T-helper 22 cell (primary cell): ENCODE results near the gene GMEB2.

Experiments
- DNase-seq: peaks from one replicate; pipeline ENCODE4 v3.0.0-alpha.2; 2020; ENCODE audit warnings: low read depth

GMEB2 gene

GRCh38 chr20:63589261-63590217 lies 37.4 kb downstream of the GMEB2 start:
- DNase-seq: no peak

- no peak for DNase-seq
These were observed 38.3 kb downstream of the GMEB2 start for GRCh38 chr20:63588641-63589041.

DNA sequence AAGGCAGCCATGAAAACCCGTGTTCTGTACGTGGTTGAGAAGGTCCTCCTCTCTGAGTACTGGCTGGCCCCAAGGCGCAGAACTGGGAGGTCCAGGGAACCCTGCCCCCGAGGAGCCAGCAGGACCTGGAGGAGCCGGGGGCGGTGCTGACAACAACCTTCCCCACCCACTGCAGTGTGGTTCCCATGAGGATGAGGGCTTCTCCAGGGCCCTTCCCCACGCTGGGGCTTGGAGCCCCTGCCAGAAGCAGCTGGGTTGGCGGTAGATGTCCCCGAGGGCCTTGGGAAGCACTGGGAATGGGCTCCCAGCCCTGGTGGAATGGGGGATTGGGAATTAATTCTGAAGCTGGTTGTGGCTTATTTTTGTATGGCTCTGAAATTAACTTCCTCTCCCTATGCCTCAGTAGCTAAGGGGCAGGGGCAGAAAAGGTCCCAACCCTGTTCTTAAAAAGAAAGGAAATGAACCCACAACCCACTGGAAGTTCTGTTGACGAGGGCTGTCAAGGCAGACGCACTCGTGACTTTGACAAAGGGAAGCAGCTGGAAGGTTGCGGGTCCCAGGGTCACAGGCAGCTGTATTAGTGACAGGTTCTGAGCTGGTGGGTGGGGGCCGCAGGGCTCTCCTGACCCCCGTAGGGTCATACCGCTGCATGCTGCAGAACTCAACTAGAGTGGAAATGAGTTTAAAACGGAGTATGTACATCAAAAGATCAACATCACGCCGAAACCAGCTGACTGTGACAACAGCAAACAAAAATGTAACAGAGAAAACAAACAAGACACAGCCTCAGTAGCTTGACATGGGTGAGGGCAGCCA lies 38.9 kb downstream of the GMEB2 start:
- no peak for DNase-seq

DNA sequence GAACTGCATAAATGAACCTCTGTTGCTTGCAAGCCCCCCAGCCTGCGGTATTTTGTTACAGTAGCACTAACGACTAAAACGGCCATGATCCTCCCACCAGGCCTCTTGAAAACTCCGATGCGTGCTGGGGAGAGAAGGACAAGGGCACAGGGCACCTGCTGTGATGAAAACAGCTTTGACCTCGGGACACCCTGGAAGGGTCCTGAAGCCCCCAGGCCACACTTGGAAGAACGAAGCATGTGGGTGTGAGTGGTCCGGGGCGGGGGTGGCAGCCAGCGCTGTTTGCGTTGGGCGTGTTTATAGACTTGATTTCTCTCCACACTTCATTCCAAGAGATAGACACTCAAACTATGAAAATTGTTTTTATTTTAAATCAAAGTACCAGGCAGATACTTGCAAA lies 39.6 kb downstream of the GMEB2 start:
- no peak for DNase-seq

GRCh38 chr20:63586797-63587196 lies 40.1 kb downstream of the GMEB2 start:
- DNase-seq: no peak

DNA sequence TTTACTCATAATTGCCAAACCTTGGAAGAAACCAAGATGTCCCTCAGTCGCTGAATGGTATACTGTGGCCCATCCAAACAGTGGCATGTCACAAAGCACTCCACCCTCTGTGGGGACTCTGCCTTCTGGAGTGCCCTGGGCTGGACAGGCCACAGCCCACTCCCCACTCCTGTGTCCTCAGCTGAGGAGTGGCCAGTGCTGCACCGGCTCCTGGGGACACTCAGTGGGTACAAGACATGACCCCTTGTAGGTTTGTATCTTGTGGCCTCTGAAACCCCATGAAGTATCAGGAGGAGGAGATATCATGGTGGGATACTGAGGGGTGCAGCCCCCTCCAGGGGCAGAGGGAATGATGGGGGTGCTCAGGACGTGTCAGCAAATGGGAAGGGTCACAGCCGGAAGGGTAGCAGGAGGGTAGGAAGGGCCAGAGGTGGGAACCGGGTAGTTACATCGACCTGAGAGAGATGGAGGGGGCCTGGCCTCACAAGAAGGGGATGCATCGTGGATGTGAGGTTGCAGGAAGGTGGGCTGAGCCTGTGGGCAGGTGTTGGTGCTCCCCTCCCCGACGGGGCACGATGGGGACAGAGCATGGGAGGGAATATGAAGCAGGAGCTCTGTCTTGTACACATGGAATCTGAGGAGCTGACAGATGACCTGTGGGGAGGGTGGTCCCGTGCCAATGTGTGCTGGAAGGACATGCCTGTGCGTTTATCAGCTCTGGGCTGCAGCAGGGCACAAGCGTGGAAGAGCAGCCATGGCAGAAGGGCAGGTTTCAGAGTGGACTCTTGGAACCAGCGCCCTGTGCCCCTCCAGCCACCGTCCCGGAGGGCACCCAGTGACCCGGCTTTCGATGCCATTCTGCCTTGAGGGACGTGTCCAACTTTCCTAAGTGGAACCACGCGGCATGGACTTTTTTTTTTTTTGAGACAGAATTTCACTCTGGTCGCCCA lies 41.0 kb downstream of the GMEB2 start:
- DNase-seq: no peak

- DNase-seq: no peak
These were observed 44.4 kb downstream of the GMEB2 start for GRCh38 chr20:63582382-63583063.

GRCh38 chr20:63580796-63581461 lies 46.0 kb downstream of the GMEB2 start:
- peak; percentile 45 for DNase-seq

GRCh38 chr20:63579017-63579694 lies 47.7 kb downstream of the GMEB2 start:
- no peak for DNase-seq

- no peak for DNase-seq
These were observed 48.5 kb downstream of the GMEB2 start for GRCh38 chr20:63578224-63579016.

DNA sequence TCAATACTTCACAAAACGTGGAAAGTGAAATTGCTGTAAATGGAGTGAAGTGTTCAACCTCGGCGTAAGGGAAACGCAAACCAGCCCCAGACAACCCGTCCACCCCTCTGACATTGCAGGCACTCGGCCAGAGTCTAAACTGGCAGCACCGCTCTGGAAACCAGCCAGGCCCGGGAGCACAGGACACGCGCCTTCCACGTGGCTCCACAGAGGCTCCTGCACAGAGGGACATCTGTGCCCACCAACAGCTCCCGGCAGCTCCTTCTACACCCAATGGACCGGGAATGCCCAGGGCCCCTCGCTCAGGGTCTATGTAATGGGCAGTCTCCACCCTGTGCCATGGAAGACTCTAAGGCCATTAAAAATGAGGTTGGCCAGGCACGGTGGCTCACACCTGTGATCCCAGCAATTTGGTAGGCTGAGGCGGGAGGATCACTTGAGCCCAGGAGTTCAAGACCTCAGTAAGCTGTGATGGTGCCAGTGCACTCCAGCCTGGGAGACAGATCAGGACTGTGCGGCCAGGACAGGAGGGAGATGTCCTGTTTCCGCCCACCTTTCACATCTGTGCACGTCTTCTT lies 49.5 kb downstream of the GMEB2 start:
- no peak for DNase-seq

GRCh38 chr20:63576311-63576710 lies 50.6 kb downstream of the GMEB2 start:
- no peak for DNase-seq

GRCh38 chr20:63574829-63575743 lies 51.8 kb downstream of the GMEB2 start:
- DNase-seq: no peak

DNA sequence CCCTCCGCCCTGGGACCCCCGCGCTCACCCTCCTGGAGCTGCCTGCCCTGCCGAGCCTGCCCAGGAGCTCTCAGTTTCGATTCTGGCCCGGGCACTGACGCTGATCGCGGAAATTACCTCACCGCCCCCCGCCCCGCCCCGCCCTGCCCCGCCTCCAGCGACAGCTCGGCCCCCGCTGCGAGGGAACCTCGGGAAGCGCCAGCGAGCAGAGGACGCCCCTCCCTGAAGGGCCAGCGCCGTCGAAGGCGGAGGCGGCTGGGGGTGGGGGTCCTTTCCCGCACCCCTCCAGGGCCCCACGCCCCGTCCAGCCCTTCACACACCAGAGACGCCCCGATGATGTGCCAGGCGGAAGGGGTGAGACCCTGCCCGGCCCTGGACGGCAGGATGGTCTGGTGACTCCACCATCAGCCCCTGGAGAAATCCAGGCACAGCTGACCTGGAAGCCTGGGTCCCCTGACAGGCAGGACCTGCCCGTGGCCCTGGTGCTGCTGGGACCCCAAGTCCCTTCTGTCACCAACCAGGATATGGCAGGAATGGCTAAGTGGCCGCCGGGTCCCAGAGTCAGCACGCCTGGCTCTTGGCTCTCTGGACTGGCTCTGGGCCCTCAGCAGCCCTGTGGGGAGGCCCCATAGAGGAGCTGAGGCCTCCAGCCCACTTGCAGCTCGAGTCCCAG lies 52.6 kb downstream of the GMEB2 start, which contains the start of gene HELZ2:
HELZ2 (minus strand) TSS at position 84 of the 673 bp plus-strand sequence. CDS start 1,854 bp downstream, outside the sequence.
- peak; percentile 61 for DNase-seq

GRCh38 chr20:63573647-63574131 lies 53.2 kb downstream of the GMEB2 start:
- no peak for DNase-seq

GRCh38 chr20:63572788-63573646 lies 53.9 kb downstream of the GMEB2 start:
- DNase-seq: no peak
